Eye (tissue), 1 donor: ENCODE data around the gene ZCCHC12.
"Not testable (repeated sequence)": the region's sequence is repeated elsewhere in the genome, so short reads cannot be mapped to it uniquely, and the experiment has no call there.

ENCODE experiments used
- DNase-seq: peaks from one replicate; pipeline ENCODE4 v3.0.0-alpha.2; 2015

Gene ZCCHC12

DNA sequence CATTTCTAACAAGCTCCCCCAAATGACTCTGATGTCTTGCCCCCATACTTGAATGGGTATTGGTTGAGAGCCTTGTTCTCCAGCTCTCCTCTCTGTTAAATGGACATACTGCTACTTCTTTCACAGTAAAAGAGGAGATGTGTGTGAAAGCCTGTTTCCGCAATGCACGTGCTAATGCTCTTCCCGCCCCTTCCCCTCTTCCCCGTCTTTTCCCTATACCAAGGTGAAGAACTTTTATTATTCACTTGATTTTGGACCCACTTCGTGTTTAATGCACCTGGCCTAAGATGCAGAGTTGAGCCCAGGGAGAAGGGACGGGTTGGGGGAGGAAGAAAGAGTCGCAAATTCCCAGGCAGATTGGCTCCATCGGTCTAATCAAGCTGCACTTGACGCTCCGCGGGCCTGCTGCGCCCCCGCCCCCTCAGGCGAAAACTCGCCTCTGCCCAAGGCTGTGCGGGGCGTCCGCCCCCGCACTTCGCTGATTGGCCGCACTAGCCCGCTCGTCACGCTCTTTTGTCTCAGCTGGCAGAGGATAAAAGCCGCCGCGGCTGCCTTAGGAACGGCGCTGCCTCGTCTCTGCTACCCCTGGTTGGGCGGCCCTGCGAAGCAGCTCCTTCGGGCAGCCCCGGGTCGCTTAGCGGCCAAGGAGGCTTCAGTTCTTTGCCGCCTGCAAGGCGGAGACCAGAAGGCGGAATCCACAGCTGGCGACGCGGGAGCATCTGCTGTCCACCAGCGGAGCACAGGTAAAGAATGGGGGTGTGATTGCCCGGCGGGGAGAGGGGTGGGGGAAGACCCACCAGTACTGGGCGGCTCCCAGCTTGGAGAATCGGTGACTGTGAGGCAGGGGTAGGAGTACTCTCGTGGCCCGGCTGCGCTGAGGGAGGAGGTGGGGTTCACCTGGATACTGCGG is at the start of gene ZCCHC12:
Gene ZCCHC12 (plus strand): TSS at position 562 of the 910 bp plus-strand sequence. CDS start 1,421 bp downstream, outside the sequence.
- DNase-seq: peak; percentile 89

DNA sequence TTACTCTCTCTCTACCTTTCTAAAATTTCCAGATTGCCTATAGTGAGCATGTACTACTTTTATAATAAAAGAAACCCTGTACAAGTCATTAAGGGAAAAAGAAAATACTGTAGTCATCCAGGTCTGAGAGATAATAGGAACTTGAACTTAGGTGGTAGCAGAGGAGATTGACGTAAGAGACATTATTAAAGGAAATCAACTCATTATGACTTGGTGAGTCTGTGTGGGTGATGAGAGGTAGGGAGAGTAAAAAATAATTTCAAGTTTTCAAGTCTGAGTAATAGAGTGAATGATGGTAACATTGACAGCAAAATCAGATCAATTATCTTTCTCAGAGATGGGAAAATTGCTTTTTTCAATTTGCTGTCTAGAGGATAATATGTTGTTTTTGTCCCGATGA is 44.0 kb upstream of the ZCCHC12 start:
- no peak for DNase-seq

DNA sequence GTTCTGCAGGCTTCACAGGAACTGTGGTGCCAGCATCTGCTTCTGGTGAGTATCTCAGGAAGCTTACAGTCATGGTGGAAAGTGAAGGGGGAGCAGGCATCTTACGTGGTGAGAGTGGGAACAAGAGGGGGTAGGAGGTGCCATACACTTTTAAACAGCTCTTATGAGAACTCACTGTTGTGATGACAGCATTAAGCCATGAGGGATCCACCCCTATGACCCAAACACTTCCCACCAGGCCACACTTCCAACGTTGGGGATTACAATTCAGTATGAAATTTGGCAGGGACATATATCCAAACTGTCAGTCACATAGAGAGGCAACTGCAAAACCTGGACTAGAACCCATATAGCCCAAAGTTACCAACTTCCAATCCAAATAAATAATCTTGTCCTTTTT is 43.1 kb upstream of the ZCCHC12 start:
- DNase-seq: no peak

DNA sequence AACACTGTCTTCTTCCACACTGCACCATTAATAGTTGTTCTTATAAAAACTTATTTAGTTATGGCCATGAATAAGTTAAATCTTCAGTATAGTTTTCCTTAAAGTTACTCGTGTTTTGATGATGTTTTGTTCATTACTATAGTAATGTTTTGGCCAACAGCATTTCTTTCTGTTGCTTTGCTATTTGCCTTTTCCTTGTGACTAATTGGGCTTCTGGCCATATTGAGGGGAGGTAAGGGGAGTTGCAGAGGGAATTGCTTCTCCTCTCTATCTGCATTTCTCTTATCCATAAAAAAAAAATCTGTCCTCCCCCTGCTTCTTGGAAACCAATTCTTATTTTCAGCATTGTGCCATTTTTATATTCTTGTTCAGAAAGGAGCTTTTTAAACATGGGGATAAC is 42.7 kb upstream of the ZCCHC12 start:
- DNase-seq: no peak

DNA sequence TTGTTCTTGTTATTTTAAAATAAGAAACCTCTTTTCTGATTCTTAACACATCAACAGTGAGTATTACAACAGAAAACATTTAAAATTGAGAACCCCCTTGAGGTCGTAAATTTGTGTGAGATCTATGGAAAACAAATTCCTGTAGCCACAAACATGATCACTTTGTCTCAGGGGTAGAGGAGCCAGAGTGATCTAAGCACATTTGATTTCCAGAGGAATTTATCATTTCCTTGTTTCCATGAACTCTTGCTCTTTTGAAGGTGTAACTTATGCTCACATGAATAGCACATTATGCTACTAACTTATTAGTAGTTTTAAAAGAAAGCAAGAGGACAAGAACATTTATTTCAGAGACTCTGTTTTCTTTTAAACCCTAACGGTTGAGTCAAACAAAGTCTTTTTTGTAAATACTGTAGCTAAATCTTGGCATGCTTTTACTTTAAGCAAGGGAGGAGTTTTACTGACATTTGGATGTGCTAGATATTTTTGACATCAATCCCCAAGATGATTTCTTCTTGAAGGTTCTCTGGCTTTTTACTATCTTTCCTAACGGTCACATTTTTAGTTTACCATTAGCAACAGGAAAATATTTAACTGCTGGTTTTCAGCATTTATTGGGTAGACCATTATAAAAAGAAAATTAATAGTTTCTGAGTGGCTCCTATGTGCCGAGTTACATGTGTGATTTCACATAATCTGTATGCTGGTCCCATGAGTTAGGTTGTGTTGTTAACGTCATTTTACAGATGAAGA is 27.9 kb upstream of the ZCCHC12 start:
- DNase-seq: peak; percentile 1

DNA sequence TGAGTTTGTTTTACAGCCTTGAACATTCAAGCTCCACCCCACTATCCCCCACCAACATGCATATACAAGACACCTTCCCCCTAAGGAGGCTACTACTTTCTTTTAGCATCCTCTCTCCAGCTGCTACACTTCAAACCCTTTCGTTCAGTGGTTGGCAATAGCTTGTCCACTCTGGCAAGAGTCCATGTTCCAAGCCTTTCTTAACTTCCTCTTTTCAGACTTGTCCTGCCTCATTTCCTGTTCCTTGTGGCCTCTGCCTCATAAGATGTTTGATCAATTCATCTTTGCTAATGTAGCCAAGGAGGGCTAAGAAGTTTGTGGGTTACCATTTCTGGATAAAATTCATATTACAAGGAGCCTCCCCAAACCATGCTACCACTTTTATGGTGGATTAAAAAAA is 20.8 kb upstream of the ZCCHC12 start:
- DNase-seq: no peak

DNA sequence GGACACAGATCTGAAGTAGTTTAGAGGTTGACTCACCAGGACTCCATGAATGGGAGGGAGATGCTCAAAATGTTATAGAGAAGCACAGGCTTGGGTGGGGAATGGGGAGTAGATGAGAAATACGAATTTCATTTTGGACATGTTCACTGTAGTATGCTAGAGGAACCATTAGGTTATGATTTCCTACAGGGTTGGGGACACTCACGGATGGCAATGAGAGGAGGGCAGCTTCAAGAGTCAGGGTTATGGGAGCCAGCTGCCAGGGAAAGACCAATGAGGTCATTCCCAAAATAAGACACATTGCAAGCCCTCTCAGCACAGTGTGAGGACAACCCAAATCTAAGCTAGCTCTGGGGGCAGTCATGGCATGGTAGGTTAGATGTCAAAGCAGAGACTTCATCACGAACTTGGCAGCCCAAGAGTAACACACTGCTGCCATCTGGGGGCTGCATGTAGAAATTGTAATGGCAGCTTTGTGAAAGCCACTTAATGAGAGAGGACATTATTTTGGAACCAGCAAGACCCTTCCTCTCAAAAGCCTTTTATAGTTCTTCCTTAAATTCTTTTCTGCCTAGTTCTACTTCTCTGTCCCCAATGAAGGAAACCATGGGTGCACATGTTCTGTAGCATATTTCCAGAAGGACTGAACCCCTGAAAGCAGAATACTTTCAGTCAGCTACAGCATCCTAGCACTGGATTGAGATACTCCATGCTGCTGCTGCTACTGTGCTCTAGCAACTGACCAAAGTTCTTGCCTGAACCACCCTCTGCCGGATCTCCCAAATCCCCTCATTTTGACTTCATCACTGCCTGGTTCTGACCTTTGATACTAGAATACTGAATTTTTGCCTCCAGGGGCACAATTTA is 16.2 kb upstream of the ZCCHC12 start:
- peak; percentile 63 for DNase-seq

DNA sequence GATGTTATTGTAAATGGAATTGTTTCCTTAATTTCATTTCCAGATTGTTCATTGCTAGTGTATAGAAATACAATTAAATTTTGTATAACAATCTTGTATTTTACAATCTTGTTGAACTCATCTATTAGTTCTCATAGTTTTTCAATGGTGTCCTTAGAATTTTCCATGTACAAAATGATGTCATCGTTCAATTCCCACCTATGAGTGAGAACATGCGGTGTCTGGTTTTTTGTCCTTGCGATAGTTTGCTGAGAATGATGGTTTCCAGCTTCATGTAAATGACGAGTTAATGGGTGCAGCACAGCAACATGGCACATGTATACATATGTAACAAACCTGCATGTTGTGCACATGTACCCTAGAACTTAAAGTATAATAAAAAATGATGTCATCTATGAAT is 6.4 kb upstream of the ZCCHC12 start:
- not testable (repeated sequence) for DNase-seq

DNA sequence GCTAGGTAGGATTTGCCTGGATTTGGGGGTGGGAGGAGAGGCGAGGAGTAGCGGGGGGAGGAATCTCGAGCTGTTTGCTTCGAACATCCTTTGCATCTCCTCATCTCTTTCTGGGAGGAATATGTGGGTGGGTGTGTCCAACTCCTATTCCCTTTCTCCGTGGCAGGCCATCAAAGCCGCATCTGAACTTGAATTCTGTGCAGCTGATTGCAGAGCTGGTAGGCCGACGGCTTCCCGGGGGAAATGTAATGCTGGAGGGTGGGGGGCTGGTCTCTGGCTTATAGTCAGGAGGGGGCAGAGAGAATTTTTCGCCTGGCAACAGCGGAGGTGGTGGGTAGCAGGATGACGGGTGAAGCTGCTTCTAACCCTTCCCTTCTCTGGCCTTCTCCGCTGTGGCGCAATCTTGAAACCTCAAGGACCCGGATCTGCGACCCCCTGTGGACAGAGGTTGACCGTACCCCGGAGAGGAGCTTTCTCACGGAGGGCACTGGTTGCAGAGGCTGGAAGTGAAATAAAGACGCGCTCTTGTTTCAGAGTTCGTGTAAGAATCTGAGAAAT is 628 bp downstream of the ZCCHC12 start:
- peak; percentile 68 for DNase-seq

DNA sequence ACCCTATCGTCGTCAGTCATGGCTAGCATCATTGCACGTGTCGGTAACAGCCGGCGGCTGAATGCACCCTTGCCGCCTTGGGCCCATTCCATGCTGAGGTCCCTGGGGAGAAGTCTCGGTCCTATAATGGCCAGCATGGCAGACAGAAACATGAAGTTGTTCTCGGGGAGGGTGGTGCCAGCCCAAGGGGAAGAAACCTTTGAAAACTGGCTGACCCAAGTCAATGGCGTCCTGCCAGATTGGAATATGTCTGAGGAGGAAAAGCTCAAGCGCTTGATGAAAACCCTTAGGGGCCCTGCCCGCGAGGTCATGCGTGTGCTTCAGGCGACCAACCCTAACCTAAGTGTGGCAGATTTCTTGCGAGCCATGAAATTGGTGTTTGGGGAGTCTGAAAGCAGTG is 1.6 kb downstream of the ZCCHC12 start:
- DNase-seq: peak; percentile 26

DNA sequence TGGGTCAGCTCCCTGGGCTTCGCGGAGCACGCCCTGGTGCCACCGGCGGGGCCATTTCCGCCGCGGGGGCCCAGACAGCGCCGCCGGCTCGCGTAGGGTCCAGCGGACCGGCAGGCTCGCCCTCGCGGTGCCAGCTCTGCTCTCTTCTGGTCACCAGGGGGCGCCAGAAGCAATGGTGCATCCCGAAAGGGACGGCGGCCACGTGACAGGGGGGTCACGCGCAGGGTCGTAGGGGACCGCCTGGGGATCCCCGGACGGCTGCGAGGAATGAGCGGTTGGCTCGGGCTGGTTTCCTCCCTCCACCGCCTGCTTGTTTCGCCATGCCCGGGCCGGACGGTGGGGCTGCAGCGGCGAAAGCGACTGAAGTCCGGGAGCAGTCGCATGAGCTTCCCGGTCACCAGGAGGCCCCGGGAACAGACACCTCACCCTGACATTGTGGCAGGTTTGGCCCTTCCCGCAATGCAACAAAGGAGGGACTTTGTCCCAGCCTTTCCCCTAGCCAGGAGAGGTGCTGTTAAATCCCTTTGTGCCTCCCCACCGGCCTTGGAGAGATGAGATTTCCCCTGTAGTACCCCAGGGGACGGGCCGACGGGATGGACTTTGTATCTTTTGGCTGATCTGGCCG is 15.8 kb downstream of the ZCCHC12 start:
- DNase-seq: peak; percentile 81

DNA sequence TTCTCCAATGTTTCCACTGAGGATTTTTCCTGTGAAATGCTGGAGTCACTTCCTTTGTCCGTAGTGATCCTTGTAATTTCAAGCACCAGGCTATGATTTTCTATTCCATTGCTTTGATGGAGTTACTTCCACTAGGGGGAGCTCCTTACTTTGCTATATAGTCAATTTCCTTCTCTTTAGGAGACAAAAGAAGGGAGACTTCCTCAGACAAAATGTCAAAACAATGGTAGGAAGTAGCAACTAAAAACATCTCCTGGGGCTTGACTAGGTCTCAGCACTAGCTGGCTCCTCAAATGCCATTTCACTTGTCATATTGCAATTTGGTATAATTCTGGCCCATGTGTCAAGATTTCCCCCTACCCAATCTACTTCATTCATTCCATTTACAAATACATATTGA is 24.1 kb downstream of the ZCCHC12 start:
- DNase-seq: peak; percentile 85

DNA sequence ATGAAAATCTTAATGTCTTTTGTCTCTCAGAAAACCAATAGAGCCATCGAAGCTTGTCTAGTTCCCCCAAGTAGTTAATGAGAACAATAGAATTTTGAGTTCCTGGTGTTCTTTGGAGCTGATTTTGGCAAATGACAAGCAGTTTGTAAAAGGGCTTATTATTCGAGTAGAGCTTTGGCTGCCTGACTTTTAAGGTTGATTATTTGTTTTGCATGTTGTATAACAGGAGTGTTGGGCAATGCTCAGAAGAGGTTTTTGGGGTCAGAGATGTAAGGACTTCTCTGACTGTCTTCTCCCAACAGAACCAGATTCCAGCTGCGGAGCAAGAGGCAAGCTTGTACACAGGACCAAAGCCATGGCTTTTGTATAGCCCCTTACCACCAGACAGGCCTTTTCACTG is 30.0 kb downstream of the ZCCHC12 start:
- DNase-seq: no peak

DNA sequence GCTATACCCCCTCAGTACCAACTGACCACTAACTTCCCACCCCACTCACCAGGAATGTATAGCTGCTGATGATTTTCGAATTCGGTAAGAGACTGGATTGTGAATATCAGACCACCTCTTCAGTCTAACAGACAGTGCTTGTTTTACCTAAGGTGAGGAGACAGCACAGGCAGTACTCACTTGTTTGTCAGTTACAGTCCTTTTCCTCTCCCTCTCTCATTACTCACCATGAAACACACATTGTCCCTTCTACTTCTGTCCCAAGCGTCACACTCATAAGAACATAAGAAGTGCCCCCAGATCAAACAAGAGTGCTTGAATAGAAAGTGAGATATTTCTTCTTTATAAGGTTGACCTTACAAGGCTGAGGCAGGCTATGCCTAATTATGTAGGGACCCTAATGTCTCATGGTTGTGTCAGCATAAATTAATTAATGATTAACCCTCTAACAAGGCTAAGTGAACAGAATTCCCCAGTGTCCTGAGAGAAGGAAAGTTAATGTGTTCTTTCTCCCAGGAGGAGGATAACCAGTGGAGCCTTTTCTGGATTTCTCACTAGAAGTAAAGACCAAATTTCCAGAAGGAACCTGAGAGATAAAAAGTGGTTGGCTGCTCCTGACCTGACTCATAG is 32.2 kb downstream of the ZCCHC12 start:
- DNase-seq: no peak

DNA sequence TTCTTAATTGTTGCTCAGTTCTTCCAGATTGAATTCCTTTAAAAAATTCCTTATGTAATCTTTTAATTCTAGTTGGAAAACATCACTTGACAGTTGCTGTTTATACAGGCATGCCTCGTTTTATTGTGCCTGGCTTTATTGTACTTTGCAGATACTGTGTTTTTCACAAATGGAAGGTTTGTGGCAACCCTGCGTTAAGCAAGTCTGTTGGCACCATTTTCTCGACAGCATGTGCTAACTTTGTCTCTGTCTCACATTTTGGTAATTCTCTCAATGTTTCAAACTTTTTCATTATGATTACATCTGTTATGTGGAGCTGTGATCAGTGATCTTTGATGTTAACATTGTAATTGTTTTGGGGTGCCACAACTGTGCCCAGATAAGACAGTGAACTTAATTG is 33.4 kb downstream of the ZCCHC12 start:
- no peak for DNase-seq

DNA sequence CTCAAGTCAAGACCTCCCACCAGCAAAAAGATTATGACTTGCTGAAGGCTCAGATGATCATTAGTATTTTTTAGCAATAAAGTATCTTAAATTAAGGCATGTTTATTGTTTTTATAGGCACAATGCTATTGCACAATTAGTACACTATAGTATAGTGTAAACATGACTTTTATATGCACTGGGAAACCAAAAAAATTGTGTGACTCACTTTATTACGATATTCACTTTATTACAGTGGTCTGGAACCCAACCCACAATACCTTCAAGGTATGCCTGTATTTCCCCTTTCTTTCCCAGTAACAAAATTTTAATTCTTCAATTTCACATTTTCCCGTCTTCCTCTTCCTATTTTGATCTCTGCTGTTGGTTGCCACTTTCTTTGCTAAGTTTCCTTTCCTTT is 37.7 kb downstream of the ZCCHC12 start:
- no peak for DNase-seq

DNA sequence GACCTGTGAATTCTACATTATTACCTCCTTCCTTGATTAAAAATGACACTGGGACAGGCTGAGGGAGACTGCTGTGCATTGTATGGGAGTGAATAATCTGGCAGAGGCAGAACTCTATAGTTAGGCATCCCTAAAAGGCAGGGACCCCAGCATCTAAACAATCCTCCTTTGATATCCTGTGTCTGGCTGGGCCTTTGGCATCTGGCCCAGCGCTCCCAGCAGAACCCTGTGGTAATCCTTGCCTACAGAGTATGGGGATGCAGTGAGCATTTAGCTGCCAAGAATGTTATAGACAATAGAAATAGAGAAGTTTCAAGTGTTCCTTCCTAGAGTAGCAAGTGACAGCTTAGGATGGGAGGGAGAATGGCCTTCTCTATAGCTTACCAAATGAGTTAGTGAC is 38.5 kb downstream of the ZCCHC12 start:
- no peak for DNase-seq

DNA sequence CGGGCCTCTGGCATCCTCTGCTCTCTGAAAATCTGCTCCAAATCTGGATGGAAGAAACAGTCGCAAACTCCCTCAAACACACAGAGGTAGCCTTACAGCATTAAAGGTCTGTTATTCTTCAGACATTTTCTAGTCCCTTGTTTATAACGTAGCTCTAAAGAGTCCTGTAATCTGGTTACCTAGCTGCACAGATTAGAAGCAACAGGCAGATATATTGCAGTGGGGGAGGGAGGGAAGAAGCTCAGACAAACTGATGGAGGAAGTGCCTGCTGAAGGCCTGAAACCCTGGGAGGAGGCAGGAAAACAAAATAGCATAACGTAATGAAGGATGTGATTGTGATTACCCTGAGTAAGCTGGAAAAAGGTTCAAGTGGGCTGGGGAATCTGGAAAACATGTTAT is 39.4 kb downstream of the ZCCHC12 start:
- no peak for DNase-seq

DNA sequence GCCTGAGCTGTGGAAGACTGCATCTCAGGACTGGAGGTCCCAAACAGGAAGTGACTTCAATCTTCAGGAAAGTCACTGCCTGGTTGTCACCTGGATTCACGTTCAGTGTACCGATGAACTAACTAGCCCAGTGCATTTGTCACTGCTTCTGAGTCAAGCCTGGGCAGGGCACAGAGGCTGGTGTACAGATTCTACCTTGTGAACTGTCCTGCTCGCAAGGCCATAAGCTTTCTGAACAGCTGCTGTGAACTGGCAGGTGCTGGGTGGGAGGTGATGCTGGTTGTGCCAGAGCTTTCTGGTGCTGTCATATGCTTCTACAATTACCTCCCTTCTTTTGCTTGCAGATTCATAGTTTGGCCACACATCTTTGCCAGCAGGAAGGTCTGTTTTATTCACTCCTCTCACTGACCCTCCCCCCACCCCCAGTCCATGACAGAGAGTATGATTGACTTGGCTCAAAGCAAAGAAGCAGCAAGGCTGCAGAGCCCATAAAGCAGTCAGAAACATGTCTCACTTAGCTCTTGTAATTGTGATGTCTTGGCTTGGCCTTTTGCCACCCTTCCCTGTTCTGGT is 40.5 kb downstream of the ZCCHC12 start:
- no peak for DNase-seq

DNA sequence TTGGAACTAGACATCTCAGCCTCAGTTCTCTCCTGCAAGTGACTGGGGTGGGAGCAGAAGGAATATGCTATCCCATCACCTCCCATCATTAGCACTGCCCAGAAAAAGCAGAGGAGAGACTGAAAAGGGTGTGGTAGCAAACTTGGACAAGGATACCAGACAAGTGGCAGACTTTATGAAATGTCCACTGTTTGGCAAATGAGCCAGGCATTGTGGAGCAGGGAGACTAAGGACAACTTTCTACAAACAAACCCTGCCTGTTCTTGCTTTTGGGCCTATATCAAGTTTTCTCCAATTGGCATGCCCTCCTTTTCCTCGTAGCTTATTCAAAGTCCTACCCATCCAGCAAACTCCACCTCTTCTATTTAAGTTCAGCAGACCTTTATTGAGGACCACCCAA is 41.6 kb downstream of the ZCCHC12 start:
- DNase-seq: no peak

DNA sequence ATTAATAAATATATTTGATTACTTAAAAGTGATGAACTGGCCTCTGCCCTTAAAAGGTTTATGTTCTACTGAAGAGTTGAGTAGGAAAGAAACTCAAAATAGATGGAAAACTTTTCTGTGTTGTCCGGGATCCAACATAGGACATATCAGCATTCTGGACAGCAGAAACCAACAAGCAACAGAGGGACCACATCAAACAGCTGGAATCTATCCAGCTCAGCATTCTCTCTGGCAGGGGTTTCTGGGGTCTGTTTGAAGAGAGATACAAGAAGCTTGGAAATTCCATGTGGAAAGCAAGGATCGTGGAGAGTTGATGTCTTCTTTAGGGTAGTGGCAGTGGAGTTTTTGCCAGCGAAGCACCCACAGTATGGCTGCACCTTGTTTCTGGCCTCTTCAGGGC is 43.6 kb downstream of the ZCCHC12 start:
- no peak for DNase-seq
